ENCODE results near the gene STK32C.
A peak's percentile ranks its signal among the peaks of the same experiment; 100 is the strongest.
"Not testable (repeated sequence)": the region's sequence is repeated elsewhere in the genome, so short reads cannot be mapped to it uniquely, and the experiment has no call there.

Gene STK32C

GRCh38 chr10:132319853-132320653 is 12.3 kb upstream of the STK32C start:
- DNase-seq (ENCODE audit: low read depth in 1 of 2, low spot score in 1 of 2) = no peak

- DNase-seq (ENCODE audit: low read depth in 1 of 2, low spot score in 1 of 2) = not testable (repeated sequence)
Observed at GRCh38 chr10:132317477-132317876, 9.7 kb upstream of the STK32C start.

DNA sequence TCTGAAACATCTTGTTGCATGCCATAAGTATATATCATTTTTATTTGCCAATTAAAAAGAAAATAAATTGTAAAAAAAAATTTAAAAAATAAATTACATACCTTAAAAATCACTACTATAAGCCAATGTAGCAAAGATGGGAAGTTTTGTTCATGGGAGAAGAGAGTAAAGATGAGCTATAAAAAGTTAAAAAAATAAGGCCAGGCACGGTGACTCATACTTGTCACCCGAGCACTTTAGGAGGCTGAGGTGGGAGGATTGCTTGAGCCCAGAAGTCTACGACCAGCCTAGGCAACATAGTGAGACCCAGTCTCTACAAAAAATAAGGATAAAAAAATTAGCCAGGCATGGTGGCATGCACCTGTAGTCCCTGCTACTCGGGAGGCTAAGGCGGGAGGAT is 8.4 kb upstream of the STK32C start:
- DNase-seq (ENCODE audit: low read depth in 1 of 2, low spot score in 1 of 2) = no peak

GRCh38 chr10:132314881-132315280 is 7.1 kb upstream of the STK32C start:
- not testable (repeated sequence) for DNase-seq (ENCODE audit: low read depth in 1 of 2, low spot score in 1 of 2)

DNA sequence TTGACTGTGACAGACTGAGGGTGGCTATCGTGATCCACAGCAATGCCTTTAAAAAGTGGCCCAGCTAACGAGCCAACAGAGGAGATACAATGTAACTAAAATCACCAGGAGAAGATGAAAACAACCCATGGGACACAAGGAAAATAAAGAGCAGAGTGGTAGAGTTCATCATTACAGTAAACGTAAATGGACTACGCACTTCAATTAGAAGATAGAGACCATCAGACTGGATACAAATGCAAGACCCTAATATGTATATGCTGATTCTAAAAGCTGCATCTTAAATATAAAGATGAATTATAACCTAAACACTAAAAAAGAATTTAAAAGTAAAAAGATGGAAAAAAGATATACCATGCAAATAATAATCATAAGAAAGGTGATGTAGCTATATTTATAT is 6.6 kb upstream of the STK32C start:
- DNase-seq (ENCODE audit: low read depth in 1 of 2, low spot score in 1 of 2) = no peak

DNA sequence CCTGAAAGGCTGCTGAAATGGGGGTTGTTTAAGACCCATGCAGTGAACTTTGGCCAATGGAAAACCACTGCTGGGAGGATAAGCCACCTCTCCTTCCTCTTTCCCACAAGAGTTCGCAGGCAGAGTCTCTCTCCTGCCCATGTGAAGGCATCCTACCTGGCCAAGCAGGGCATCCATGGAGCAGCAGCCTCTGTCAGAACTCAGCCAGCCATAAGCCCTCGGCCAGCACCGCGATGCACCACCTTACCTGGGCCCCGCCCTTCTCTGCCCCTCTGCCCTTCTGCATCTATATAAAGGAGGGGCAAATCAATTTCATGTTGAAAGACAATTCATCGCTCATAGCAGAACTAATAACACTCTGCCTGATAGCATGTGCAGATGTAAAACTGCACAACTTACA is 6.1 kb upstream of the STK32C start:
- DNase-seq (ENCODE audit: low read depth in 1 of 2, low spot score in 1 of 2) = no peak

- no peak for DNase-seq (ENCODE audit: low read depth in 1 of 2, low spot score in 1 of 2)
Observed at GRCh38 chr10:132313305-132313704, 5.6 kb upstream of the STK32C start.

- DNase-seq (ENCODE audit: low read depth in 1 of 2, low spot score in 1 of 2) = no peak
Observed at GRCh38 chr10:132311338-132311939, 3.7 kb upstream of the STK32C start.

DNA sequence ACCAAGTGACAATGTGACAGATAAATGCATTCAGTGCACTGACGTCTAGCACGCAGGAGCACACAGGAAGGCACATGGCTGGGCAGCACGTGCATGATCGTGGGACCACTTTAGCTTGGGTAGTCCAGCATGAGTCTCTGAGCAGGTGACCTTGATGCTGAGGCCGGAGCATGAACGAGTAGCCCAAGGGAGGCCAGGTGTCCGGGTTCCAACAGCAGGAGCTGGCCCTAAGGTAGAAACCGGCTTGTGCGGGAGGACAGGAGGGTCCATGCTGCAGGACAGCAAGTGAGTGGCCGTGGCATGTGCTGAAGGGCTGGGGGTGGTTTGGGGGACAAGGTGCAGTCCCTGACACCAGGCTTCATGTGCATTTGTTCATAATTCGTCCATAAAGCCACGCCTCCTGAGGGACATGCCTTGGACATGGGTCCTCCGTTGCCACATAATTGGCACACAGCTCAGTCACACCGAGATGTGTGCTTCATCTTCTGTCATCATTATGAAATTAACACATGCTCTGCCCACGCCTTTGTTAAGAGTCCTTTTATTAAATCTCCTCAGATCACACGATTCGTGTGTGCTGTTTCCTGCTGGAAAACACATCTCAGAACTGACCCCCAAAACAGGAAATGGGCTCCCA is 3.1 kb upstream of the STK32C start:
- DNase-seq (ENCODE audit: low read depth in 1 of 2, low spot score in 1 of 2) = no peak

DNA sequence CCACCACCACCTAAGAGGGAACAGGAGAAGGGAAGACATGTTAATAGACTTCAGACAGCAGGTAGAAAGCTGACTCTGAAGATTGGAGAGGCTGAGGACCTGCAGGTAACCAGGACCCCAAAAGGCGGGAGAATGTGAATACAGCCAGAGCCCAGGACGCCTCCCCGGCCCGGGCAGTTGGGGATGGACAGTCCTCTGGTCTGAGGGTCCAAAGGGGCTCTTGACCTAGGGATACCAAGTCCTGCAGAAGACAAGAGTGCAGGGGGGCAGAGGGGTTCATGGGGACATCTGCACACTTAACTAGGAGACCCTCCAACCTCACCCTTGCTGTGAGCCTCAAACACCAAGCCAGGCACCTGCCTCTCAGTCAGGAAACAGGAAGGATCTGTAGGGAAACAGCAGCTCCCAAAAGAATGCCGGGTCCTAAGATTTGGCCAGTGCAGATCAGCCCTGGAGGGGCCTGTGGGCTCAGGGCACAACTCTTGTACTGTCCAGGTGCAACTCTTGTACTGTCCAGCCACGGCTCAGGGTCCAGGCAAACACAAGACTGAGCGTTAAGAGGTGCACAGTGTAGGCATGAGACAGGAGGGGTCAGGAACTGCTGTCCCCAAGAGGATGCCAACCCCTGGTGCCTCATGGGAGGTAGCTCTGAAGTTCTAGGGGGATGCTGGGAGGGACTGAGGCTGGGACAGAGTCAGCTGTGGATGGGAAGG is 2.3 kb upstream of the STK32C start:
- no peak for DNase-seq (ENCODE audit: low read depth in 1 of 2, low spot score in 1 of 2)

DNA sequence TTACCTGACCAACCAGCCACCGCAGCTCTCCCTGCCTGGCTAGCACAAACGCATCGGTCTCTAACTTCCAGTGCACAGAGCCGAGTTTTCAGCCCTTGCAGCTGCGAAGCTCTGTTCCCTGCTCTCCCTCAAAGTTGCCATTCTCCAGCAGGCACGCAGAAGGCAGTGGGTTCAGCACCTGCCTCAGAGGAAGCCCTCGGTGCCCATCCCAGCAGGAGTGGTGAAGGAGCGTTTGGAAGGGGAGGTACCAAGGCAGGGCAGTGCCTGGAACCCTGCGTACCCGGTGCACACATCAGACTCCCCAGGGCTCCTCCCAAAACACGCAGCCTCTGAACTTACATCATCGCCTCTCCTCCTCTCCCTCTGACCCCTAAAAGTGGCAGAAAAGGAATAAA is 1.7 kb upstream of the STK32C start:
- no peak for DNase-seq (ENCODE audit: low read depth in 1 of 2, low spot score in 1 of 2)

GRCh38 chr10:132308587-132309470 is 1.1 kb upstream of the STK32C start:
- no peak for DNase-seq (ENCODE audit: low read depth in 1 of 2, low spot score in 1 of 2)

DNA sequence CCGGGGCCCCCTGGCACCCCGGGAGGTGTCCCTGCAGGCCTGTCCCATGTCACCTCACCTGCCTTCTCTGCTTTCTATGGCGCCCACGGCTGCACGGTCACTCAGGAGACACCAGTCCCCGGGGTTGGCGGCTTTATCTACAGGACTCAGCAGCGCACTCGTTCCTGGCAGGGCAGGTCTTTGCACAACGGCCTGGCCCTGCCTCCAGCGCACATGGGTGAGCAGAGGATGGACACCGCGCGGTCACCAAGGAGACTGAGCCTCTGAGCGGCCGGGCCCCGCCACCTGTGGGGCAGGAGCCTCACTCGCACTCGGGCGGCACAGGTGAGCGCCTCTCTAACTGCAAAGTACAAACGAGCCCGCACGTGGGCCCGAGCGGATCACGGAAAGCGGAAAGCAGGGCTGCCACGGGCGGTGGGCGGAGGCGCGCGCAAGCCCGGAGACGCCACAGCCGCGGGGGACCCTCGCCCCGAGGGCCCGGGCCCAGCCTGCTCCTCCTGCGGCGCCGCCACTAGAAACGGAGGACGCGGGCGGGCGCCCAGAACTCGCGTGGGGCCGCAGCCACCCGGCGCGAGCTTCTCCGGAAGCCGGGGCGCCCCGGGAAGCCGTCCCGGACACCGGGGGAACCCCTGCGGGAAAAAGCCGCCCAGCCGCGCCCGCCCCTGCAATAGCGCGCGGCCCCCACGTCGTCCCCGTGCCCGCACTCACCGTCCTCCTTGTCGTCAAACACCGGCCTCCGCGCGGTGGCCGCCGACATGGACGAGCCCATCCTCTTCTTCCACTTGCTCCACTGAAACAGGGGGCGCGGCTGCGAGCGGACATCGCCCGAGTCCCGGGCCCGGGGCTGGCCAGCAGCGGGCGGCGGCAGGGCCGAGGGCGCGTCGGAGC is 642 bp downstream of the STK32C start:
- DNase-seq (ENCODE audit: low read depth in 1 of 2, low spot score in 1 of 2) = peak in 1 of 2 donors; percentile 26

DNA sequence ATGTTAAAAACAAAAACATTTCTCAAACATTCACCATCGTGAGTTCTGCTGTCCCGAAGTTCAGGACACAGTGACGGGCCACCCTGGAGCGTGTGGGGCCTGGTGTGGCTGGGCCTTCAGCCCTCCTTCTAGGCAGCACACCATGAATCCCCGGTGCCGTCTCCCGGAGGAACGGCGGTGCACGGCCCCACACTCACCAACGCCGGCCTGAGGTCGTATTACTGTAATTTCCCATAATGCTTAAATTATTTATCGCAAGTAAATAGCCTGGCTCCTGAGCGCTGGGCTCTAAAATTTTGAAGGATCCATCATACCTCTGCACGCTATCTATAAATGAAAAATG is 1.4 kb downstream of the STK32C start:
- DNase-seq (ENCODE audit: low read depth in 1 of 2, low spot score in 1 of 2) = no peak

DNA sequence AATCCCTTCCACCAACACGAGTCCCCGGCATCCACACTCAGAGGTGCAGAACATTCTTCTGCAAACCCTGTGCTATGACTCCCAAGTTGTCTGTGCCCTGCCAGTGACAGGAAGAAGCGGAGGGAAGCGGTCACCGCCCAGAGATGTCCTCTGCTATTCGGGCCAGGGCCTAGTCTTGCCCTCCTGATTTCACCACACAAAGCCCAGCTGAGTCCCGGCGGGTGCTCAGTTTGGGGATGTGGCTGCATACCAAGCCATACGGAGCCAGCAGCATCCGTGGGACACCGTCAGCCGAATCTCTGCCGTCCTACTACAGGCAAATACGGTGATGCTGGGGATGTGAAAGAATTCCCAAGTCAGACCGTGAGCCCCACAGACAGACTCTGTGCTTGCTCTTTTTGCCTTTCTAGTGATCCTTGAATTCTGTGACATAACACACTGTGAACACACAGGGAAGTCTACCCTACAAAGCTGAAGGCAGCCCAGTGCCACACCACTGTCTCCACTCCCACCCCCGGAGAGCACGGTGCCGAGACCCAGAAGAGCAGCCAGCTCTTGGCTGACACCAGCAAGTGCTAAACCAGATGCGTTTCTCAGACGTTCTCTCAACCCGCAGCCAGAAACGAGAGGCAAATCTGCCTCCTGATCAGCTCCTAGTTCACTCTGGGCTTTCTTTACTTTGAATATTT is 2.0 kb downstream of the STK32C start:
- no peak for DNase-seq (ENCODE audit: low read depth in 1 of 2, low spot score in 1 of 2)

GRCh38 chr10:132304756-132305509 is 2.8 kb downstream of the STK32C start:
- no peak for DNase-seq (ENCODE audit: low read depth in 1 of 2, low spot score in 1 of 2)

GRCh38 chr10:132303361-132304115 is 4.2 kb downstream of the STK32C start:
- DNase-seq (ENCODE audit: low read depth in 1 of 2, low spot score in 1 of 2) = no peak

All from activated CD4-positive, alpha-beta T cell treated with anti-CD3 and anti-CD28 coated beads, Interleukin-2, amount 50 U/mL, for 24 hours (primary cell).